K562 treated with DMSO at 1 percent for 12 hours (cell line): ENCODE measurements around the gene TRPM6. TPM values are rescaled to one million over a fixed set of nuclear protein-coding genes. Genes with fewer than 3 reads are reported as not detected.

ENCODE experiments used
- total RNA-seq: library from RNA; unstranded; fragments of 300-600 nt; gene quantifications from 2 replicates; pipeline ENCODE4 v1.2.3, GENCODE V29; 2022; ENCODE audit not compliant: insufficient read depth

TRPM6 gene, protein sequence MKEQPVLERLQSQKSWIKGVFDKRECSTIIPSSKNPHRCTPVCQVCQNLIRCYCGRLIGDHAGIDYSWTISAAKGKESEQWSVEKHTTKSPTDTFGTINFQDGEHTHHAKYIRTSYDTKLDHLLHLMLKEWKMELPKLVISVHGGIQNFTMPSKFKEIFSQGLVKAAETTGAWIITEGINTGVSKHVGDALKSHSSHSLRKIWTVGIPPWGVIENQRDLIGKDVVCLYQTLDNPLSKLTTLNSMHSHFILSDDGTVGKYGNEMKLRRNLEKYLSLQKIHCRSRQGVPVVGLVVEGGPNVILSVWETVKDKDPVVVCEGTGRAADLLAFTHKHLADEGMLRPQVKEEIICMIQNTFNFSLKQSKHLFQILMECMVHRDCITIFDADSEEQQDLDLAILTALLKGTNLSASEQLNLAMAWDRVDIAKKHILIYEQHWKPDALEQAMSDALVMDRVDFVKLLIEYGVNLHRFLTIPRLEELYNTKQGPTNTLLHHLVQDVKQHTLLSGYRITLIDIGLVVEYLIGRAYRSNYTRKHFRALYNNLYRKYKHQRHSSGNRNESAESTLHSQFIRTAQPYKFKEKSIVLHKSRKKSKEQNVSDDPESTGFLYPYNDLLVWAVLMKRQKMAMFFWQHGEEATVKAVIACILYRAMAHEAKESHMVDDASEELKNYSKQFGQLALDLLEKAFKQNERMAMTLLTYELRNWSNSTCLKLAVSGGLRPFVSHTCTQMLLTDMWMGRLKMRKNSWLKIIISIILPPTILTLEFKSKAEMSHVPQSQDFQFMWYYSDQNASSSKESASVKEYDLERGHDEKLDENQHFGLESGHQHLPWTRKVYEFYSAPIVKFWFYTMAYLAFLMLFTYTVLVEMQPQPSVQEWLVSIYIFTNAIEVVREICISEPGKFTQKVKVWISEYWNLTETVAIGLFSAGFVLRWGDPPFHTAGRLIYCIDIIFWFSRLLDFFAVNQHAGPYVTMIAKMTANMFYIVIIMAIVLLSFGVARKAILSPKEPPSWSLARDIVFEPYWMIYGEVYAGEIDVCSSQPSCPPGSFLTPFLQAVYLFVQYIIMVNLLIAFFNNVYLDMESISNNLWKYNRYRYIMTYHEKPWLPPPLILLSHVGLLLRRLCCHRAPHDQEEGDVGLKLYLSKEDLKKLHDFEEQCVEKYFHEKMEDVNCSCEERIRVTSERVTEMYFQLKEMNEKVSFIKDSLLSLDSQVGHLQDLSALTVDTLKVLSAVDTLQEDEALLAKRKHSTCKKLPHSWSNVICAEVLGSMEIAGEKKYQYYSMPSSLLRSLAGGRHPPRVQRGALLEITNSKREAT (N-terminal part only)
- 0.06 TPM in 1 of 2 replicates, not detected in the other for total RNA-seq

DNA sequence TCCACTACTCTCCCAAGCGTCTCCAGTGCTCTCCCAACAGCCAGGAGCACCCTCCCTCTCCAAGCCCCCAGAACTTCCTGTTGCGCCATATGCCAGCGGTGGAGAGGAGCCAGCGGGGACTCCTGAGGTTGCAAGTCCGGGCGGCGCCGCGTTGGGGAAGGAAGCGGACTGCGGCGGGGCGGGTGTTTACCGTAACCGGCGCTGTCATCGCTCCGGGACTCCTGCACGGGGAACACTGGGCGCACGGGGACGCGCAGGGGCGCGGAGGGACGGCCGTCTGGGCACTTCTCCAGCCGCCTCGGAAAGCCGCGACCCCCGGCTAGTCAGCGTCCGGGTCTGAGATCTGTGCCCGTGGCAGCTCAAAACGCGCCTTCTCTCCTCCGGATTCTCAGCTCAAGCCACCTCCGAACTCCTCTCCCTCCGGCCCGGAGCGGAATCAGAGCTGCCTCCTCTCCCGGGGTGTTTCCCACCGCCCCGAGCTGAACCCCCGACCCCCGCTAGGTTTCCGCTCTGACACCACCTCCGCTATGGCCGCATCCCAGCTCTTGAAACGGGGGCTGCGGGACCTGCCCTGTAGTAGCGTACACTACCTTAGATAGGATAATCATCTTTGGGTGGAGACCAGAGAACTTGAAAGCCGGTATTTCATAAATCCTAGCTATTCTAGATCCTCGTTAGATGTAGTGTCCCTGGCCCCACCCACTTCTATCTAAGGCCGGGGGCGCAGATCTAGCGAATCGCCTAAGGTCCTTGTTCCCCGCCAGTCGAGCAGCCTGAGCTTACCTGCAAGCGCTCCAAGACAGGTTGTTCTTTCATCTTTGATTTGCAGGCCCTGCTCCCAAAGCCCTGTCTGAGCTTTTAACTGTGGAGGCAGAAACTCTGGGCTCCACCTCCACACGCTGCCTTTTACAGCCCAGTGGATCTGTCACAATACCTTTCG lies at the start of gene TRPM6:
Gene TRPM6 (minus strand): TSS at position 881 of the 940 bp plus-strand sequence. CDS start 65 bp downstream, at position 816.

Other genes starting within 250 kb of the TRPM6 start
- gene C9orf40, start 65.0 kb upstream of the TRPM6 start, total RNA-seq: 31.3 and 35.2 TPM in 2 replicates
- gene CARNMT1, start 140.4 kb upstream of the TRPM6 start, total RNA-seq: 1.7 and 6.6 TPM in 2 replicates
- gene NMRK1, start 200.2 kb upstream of the TRPM6 start, total RNA-seq: 3.2 and 4.8 TPM in 2 replicates
- gene OSTF1, start 200.6 kb upstream of the TRPM6 start, total RNA-seq: 44.4 and 58.3 TPM in 2 replicates